HG02870 (cell line): ENCODE results near the gene UNC50.

Experiments used
- ATAC-seq: cut with Tn5 transposase; IDR thresholded peaks from one replicate; pipeline ENCODE4 v1.9.1; 2021; ENCODE audit warnings: mild to moderate bottlenecking, moderate library complexity; ENCODE audit not compliant: unreplicated experiment

The UNC50 gene

DNA sequence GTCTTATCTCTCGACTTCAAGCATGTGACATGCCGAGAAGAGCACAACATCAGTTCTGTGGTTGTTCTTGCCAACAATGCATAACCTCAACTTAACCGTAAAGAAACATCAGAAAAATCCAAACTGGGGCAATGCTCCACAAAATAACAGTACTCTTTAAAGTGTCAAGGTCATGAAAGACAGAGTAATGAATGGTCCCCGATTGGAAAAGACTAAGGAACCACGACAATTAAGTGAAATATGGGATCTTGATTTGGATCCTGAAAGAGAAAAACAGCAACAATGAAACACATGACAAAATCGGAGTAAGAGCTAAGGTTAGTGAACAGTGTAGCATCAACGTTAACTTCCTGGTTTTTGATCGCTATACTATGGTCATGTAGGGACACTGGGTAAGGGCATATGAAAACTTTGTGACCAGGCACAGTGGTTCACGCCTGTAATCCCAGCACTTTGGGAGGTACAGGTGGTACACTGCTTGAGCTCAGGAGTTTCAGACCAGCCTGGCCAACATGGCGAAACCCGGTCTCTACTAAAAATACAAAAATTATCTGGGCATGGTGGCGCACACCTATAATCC is 55.2 kb downstream of the UNC50 start:
- no peak for ATAC-seq

GRCh38 chr2:98664323-98664722 is 55.9 kb downstream of the UNC50 start:
- no peak for ATAC-seq

- no peak for ATAC-seq
These were observed 57.3 kb downstream of the UNC50 start for GRCh38 chr2:98665677-98666076.
